H9 (cell line): Measurements from ENCODE around the gene RNF225. TPM values are rescaled to one million over a fixed set of nuclear protein-coding genes. Genes with fewer than 3 reads are reported as not detected.

ENCODE experiments used
- DNase-seq: peaks from one replicate; pipeline ENCODE4 v3.0.0-alpha.2; 2017
- H2AFZ ChIP-seq: one replicate; pipeline ENCODE4 v1.6.1; 2013; ENCODE audit warnings: mild to moderate bottlenecking, low read length, control low read depth, moderate library complexity
- H2AK5ac ChIP-seq: 2 replicates; pipeline ENCODE4 v1.6.1; 2013; ENCODE audit warnings: low read length, control low read depth, mixed read lengths; ENCODE audit not compliant: insufficient read length
- H2BK120ac ChIP-seq: one replicate; pipeline ENCODE4 v1.6.1; 2013; ENCODE audit warnings: low read depth, mild to moderate bottlenecking, low read length, control low read depth, inconsistent platforms; ENCODE audit not compliant: poor library complexity, severe bottlenecking
- H2BK12ac ChIP-seq: 2 replicates; pipeline ENCODE4 v1.6.1; 2013; ENCODE audit warnings: low read length, control low read depth, mixed read lengths, low read depth; ENCODE audit not compliant: insufficient read length
- H2BK15ac ChIP-seq: 2 replicates; pipeline ENCODE4 v1.6.1; 2013; ENCODE audit warnings: low read depth, low read length, control low read depth
- H2BK20ac ChIP-seq: one replicate; pipeline ENCODE4 v1.6.1; 2013; ENCODE audit warnings: low read depth, mild to moderate bottlenecking, low read length, control low read depth, inconsistent platforms; ENCODE audit not compliant: poor library complexity, severe bottlenecking
- H2BK5ac ChIP-seq: 2 replicates; pipeline ENCODE4 v1.6.1; 2013; ENCODE audit warnings: low read length, control low read depth, mixed read lengths; ENCODE audit not compliant: insufficient read length
- H3K14ac ChIP-seq: 2 replicates; pipeline ENCODE4 v1.6.1; 2013; ENCODE audit warnings: low read length, control low read depth; ENCODE audit not compliant: insufficient read depth
- H3K18ac ChIP-seq: 2 replicates; pipeline ENCODE4 v1.6.1; 2013; ENCODE audit warnings: low read depth, mild to moderate bottlenecking, mixed read lengths, low read length, control low read depth; ENCODE audit not compliant: insufficient read length
- H3K23ac ChIP-seq: 2 replicates; pipeline ENCODE4 v1.6.1; 2013; ENCODE audit warnings: low read length, control low read depth, mixed read lengths, low read depth; ENCODE audit not compliant: insufficient read length
- H3K23me2 ChIP-seq: 2 replicates; pipeline ENCODE4 v1.6.1; 2013; ENCODE audit warnings: low read depth, mild to moderate bottlenecking, mixed read lengths, low read length, control low read depth; ENCODE audit not compliant: insufficient read length, poor library complexity, severe bottlenecking
- H3K27ac ChIP-seq: 2 replicates; pipeline ENCODE4 v1.5.1; 2013; ENCODE audit warnings: low read length, control low read depth, mixed read lengths, low read depth; ENCODE audit not compliant: insufficient read length
- H3K27me3 ChIP-seq: 2 replicates; pipeline ENCODE4 v1.6.1; 2013; ENCODE audit warnings: low read length, control low read depth, inconsistent platforms; ENCODE audit not compliant: insufficient read depth
- H3K4ac ChIP-seq: 2 replicates; pipeline ENCODE4 v1.6.1; 2013; ENCODE audit warnings: low read depth, mild to moderate bottlenecking, control low read depth, inconsistent platforms, low read length, moderate library complexity
- H3K4me1 ChIP-seq: 2 replicates; pipeline ENCODE4 v1.6.1; 2013; ENCODE audit warnings: low read length, control low read depth, inconsistent platforms; ENCODE audit not compliant: insufficient read depth
- H3K4me2 ChIP-seq: 2 replicates; pipeline ENCODE4 v1.6.1; 2013; ENCODE audit warnings: low read length, control low read depth, mixed read lengths; ENCODE audit not compliant: insufficient read length, insufficient read depth
- H3K56ac ChIP-seq: 2 replicates; pipeline ENCODE4 v1.6.1; 2013; ENCODE audit warnings: low read depth, mild to moderate bottlenecking, mixed read lengths, low read length, control low read depth; ENCODE audit not compliant: insufficient read length
- H3K79me1 ChIP-seq: 2 replicates; pipeline ENCODE4 v1.6.1; 2013; ENCODE audit warnings: low read depth, mild to moderate bottlenecking, moderate library complexity, low read length, control low read depth, inconsistent platforms; ENCODE audit not compliant: insufficient read depth, poor library complexity, severe bottlenecking
- H3K79me2 ChIP-seq: 2 replicates; pipeline ENCODE4 v1.6.1; 2013; ENCODE audit warnings: low read length, control low read depth, inconsistent platforms; ENCODE audit not compliant: insufficient read depth
- H3K9ac ChIP-seq: 2 replicates; pipeline ENCODE4 v1.6.1; 2013; ENCODE audit warnings: low read length, control low read depth, mixed read lengths; ENCODE audit not compliant: insufficient read length; ENCODE audit errors: extremely low read depth
- H3K9me3 ChIP-seq: one replicate; pipeline ENCODE4 v1.6.1; 2013; ENCODE audit warnings: low read depth, low read length, inconsistent platforms; ENCODE audit not compliant: control insufficient read depth
- H3T11ph ChIP-seq: one replicate; pipeline ENCODE4 v1.6.1; 2013; ENCODE audit warnings: mild to moderate bottlenecking, low read length, control low read depth, inconsistent platforms
- H4K20me1 ChIP-seq: one replicate; pipeline ENCODE4 v1.6.1; 2013; ENCODE audit not compliant: control insufficient read depth, insufficient read length, insufficient read depth
- H4K5ac ChIP-seq: 2 replicates; pipeline ENCODE4 v1.6.1; 2013; ENCODE audit warnings: low read depth, mild to moderate bottlenecking, mixed read lengths, low read length, control low read depth; ENCODE audit not compliant: insufficient read length
- H4K8ac ChIP-seq: replicated peaks from 2 replicates; pipeline ENCODE4 v1.6.1; 2013; ENCODE audit warnings: low read length, control low read depth, mixed read lengths, low read depth; ENCODE audit not compliant: insufficient read length
- H4K91ac ChIP-seq: 2 replicates; pipeline ENCODE4 v1.6.1; 2013; ENCODE audit warnings: low read depth, mild to moderate bottlenecking, moderate library complexity, mixed read lengths, low read length, control low read depth; ENCODE audit not compliant: insufficient read length
- H3K27ac Mint-ChIP-seq, 3 experiments: 2 replicates in 2 of 3; 3 replicates in 1 of 3; pipeline ENCODE4 v1.8.0; 2020 to 2021; ENCODE audit warnings: mixed read lengths in 3 of 3, mild to moderate bottlenecking in 1 of 3, moderate library complexity in 1 of 3
- H3K27me3 Mint-ChIP-seq: 2 replicates; pipeline ENCODE4 v1.8.0; 2021; ENCODE audit warnings: low read depth, mild to moderate bottlenecking, moderate library complexity, mixed read lengths
- H3K36me3 Mint-ChIP-seq, 3 experiments: 2 replicates in 2 of 3; 3 replicates in 1 of 3; pipeline ENCODE4 v1.8.0; 2020 to 2021; ENCODE audit warnings: low read depth in 3 of 3, mixed read lengths in 3 of 3; ENCODE audit not compliant: insufficient read depth in 1 of 3
- H3K4me1 Mint-ChIP-seq, 2 experiments: 2 replicates each; pipeline ENCODE4 v1.8.0; 2020; ENCODE audit warnings: mixed read lengths in 2 of 2
- H3K4me3 Mint-ChIP-seq, 2 experiments: 2 replicates in 1 of 2; 3 replicates in 1 of 2; pipeline ENCODE4 v1.8.0; 2020 to 2021; ENCODE audit warnings: mild to moderate bottlenecking in 2 of 2, mixed read lengths in 2 of 2, moderate library complexity in 1 of 2
- H3K9me3 Mint-ChIP-seq, 2 experiments: 2 replicates in 1 of 2; 3 replicates in 1 of 2; pipeline ENCODE4 v1.8.0; 2020; ENCODE audit warnings: mild to moderate bottlenecking in 2 of 2, mixed read lengths in 2 of 2, moderate library complexity in 1 of 2
- WGBS: extraction: QIAGEN DNeasy Blood & Tissue Kit; methylation state at CpG from one replicate; pipeline ENCODE4 v1.1.7; 2013; ENCODE audit warnings: missing lambda C conversion rate, low lambda C conversion rate, mixed read lengths; ENCODE audit not compliant: insufficient read length; ENCODE audit errors: extremely low coverage; 5-methylcytosine and 5-hydroxymethylcytosine counted together
- total RNA-seq: library from RNA; stranded (reverse); gene quantifications from 2 replicates; pipeline ENCODE4 v1.2.1, GENCODE V29; 2021
- TF ChIP-seq, protein P1 (sequence below): fragments of 200-600 bp; sonication (generic); conservative IDR thresholded peaks from 3 replicates; pipeline ENCODE4 v1.8.0; 2021; ENCODE audit warnings: antibody characterized with exemption, mild to moderate bottlenecking

Gene RNF225
- total RNA-seq, 1 experiment from 2014 or later, result 2.1 TPM

DNA sequence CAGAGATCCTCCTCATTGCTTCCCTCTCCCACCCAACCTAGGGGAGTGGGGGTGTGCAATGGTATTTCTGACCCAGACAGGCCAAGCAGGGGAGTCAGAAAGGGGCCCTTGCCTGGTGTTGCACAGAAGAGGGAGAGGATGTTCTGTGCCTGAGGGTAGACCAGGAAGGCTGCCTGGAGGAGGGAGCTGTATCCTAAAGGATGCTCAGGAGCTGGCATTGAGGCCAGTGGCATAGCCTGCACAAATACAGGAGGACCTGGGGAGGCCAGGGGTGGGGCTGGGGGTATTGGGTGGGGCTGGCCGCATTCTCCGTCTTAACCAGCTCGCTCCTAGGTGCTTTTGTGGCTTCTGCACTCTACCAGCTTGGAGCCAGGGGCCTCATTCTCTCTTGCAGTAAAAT is 4.4 kb downstream of the RNF225 start:
- Histone ChIP-seq H4K8ac (no peak overlapping the region), H3K4me1 (no peaks in the 10 kb centered on the region; the same call in 1 of the 2 replicates), H3T11ph (no peak overlapping the region), H3K23ac (no peak overlapping the region), H3K9ac (no peak overlapping the region), H3K18ac (no peak overlapping the region), H3K14ac (no peak overlapping the region), H2BK12ac (no peak overlapping the region), H3K4ac (no peak overlapping the region), H2BK20ac (no peak overlapping the region), H2BK5ac (no peak overlapping the region), H2AFZ (no peak overlapping the region), H3K23me2 (peaks cover 13% of the 10 kb centered on the region), H4K91ac (no peak overlapping the region), H3K56ac (no peak overlapping the region), H3K27ac (no peak overlapping the region), H2AK5ac (no peak overlapping the region), H2BK120ac (no peak overlapping the region), H3K27me3 (no peaks in the 10 kb centered on the region; the same call in 1 of the 2 replicates), H3K4me2 (peak overlapping the region; percentile 73), H3K79me2 (no peaks in the 10 kb centered on the region), H2BK15ac (no peak overlapping the region), H3K79me1 (no peaks in the 10 kb centered on the region), H3K9me3 (no peaks in the 10 kb centered on the region), H4K20me1 (peaks cover 2% of the 10 kb centered on the region), H4K5ac (no peak overlapping the region)
- peaks cover 14% of the 10 kb centered on the region for H3K27me3 Mint-ChIP-seq
- H3K9me3 Mint-ChIP-seq, result peaks cover 2% of the 10 kb centered on the region in 2 experiments; a peak in 3 of 5 replicates
- WGBS, result no CpG with 5 or more reads among the region's 3 CpGs
- peak; percentile 12 for DNase-seq
- TF ChIP-seq, protein P1, sequence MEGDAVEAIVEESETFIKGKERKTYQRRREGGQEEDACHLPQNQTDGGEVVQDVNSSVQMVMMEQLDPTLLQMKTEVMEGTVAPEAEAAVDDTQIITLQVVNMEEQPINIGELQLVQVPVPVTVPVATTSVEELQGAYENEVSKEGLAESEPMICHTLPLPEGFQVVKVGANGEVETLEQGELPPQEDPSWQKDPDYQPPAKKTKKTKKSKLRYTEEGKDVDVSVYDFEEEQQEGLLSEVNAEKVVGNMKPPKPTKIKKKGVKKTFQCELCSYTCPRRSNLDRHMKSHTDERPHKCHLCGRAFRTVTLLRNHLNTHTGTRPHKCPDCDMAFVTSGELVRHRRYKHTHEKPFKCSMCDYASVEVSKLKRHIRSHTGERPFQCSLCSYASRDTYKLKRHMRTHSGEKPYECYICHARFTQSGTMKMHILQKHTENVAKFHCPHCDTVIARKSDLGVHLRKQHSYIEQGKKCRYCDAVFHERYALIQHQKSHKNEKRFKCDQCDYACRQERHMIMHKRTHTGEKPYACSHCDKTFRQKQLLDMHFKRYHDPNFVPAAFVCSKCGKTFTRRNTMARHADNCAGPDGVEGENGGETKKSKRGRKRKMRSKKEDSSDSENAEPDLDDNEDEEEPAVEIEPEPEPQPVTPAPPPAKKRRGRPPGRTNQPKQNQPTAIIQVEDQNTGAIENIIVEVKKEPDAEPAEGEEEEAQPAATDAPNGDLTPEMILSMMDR, result no peak
- peak overlapping the region in 1 of 3 experiments; percentile 28; a peak in 1 of 7 replicates for H3K27ac Mint-ChIP-seq
- peaks cover 3 to 4% (median 3%) of the 10 kb centered on the region in 3 experiments; a peak in 5 of 7 replicates for H3K36me3 Mint-ChIP-seq
- H3K4me3 Mint-ChIP-seq, result peak overlapping the region in 1 of 2 experiments; percentile 94; a peak in 4 of 5 replicates
- peaks cover 12 to 14% of the 10 kb centered on the region in 2 experiments for H3K4me1 Mint-ChIP-seq
